DOHH2 (cell line): ENCODE results near the gene NEU4.

Experiments
- EZH2phosphoT487 ChIP-seq: fragments of 200-600 bp; sonication (generic); IDR thresholded peaks from 2 replicates; pipeline ENCODE4 v1.6.1; 2017; ENCODE audit warnings: borderline replicate concordance, mild to moderate bottlenecking, antibody characterized with exemption, low read length, moderate library complexity, mixed read lengths
- TF ChIP-seq, protein P1 (sequence below): fragments of 200-600 bp; sonication (generic); IDR thresholded peaks from one replicate; pipeline ENCODE4 v1.5.1; 2014; ENCODE audit warnings: antibody characterized with exemption, mild to moderate bottlenecking, low read depth, low read length; ENCODE audit not compliant: poor library complexity, severe bottlenecking

DNA sequence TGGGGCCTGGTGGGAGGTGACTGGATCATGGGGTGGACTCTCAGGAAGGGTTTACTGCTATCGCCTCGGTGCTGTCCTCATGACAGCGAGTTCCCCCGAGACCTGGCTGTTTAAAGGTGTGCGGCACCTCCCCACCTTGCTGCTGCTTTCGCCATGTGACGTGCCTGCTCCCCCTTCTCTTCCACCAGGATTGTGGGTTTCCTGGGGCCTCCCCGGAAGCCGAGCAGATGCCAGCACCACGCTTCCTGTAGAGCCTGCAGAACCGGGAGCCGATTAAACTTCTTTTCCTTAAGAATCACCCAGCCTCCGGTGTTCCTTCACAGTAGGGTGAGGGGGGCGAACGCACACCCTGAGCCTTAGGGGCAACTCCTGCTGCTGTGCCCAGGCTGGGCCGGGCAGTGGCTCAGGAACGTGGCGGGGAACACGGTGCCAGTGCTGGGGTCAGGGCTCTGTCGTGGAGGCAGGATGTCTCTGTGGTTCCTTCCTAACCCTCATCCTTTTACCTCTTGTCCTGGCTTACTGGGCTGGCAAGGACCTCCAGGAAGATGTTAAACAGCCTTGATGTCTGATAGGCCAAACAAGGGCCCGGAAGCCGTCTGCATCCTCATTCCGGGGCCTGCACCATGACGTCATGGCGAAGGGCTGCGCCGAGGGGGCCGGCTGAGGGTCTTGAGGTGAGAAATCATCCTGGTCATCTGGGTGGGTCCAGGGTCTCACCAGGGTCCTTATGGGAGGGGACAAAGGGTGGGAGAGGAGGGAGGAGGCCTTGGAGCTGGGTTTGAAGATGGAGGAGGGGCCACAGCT lies 12.7 kb downstream of the NEU4 start:
- TF ChIP-seq, protein P1, sequence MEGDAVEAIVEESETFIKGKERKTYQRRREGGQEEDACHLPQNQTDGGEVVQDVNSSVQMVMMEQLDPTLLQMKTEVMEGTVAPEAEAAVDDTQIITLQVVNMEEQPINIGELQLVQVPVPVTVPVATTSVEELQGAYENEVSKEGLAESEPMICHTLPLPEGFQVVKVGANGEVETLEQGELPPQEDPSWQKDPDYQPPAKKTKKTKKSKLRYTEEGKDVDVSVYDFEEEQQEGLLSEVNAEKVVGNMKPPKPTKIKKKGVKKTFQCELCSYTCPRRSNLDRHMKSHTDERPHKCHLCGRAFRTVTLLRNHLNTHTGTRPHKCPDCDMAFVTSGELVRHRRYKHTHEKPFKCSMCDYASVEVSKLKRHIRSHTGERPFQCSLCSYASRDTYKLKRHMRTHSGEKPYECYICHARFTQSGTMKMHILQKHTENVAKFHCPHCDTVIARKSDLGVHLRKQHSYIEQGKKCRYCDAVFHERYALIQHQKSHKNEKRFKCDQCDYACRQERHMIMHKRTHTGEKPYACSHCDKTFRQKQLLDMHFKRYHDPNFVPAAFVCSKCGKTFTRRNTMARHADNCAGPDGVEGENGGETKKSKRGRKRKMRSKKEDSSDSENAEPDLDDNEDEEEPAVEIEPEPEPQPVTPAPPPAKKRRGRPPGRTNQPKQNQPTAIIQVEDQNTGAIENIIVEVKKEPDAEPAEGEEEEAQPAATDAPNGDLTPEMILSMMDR: no peak
- no peak for TF ChIP-seq EZH2phosphoT487
